Gastroesophageal sphincter (tissue), 3 donors: Measurements from ENCODE around the gene TEX101.

ENCODE experiments used
- CTCF ChIP-seq, 4 experiments: fragments of 200-600 bp in 2 of 4; fragments of 450-650 bp in 2 of 4; sonication (generic) in 1 of 4; IDR thresholded peaks; one replicate each; pipeline ENCODE4 v1.5.1; 2017 to 2019; ENCODE audit warnings: antibody characterized with exemption in 4 of 4, mild to moderate bottlenecking in 2 of 4, moderate library complexity in 2 of 4
- EP300 ChIP-seq: sonication (generic); formaldehyde crosslinking; IDR thresholded peaks from one replicate; pipeline ENCODE4 v1.6.1; 2017; ENCODE audit warnings: antibody characterized with exemption, mild to moderate bottlenecking
- POLR2A ChIP-seq, 2 donors: fragments of 450-650 bp; IDR thresholded peaks; one replicate each; pipeline ENCODE4 v1.6.1; 2017; ENCODE audit warnings: antibody characterized with exemption in 2 of 2, mild to moderate bottlenecking in 2 of 2, moderate library complexity in 1 of 2

- TF ChIP-seq CTCF (IDR thresholded peaks at IDR 0.05) (no peak), EP300 (no peak), POLR2A (IDR thresholded peaks at IDR 0.05) (no peak)
Observed at GRCh38 chr19:43465468-43466120, 50.9 kb downstream of the TEX101 start, which contains the start of gene LYPD3.
